Measurements from ENCODE around the gene RAVER1. TPM values are rescaled to one million over a fixed set of nuclear protein-coding genes. Genes with fewer than 3 reads are reported as not detected.
A peak's percentile ranks its signal among the peaks of the same experiment; 100 is the strongest.

The RAVER1 gene
- total and polyA plus RNA-seq, 9 of the 15 experiments (the other 6 are each of a cell fraction or from before 2014, with no cell fraction given), result 0.06 to 113 (median 7.0) TPM

DNA sequence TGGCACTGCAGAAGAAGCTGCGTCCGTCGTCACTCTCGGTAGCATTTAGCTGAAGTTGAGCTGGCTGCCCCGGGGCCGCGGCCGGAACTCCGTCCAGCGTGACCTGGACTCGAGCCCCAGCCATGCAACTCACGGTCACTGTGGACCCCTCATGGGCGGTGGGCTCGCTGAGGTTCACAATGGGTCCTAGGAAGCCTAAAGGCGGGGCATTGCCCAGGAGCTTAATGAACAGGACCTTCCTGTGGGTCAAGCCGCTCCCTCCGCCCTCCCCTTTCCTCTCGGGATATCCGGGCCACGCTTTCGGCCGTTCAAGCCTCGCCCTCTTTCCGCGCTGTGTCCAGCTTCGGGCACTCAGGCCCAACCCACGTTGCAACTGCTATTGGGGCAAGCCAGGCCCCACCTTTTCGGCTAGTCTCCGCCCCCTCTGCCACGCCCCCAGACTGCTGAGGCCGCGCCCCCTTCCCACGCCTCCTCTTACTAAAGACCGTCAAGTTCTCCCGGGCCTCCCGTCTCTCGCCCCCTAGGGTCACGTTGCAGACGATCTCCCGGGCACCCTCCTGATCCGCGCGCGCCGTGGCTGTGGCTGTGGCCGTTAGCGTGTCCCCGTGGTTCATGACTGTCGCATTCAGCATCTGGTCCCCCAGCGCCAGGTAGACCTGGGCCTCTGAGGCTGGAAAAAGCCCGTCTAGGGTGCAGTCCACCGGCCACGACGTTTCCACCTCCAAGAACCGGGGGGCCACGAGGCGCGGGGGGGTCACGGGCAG is 1.4 kb upstream of the RAVER1 start (continued):
- TF ChIP-seq, protein P1, sequence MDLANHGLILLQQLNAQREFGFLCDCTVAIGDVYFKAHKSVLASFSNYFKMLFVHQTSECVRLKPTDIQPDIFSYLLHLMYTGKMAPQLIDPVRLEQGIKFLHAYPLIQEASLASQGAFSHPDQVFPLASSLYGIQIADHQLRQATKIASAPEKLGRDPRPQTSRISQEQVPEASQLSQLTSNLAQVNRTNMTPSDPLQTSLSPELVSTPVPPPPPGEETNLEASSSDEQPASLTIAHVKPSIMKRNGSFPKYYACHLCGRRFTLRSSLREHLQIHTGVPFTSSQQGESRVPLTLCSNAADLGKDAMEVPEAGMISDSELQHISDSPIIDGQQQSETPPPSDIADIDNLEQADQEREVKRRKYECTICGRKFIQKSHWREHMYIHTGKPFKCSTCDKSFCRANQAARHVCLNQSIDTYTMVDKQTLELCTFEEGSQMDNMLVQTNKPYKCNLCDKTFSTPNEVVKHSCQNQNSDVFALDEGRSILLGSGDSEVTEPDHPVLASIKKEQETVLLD (IDR thresholded peaks at IDR 0.05), result 0 out of 2 replicates have a peak, but pooled peaks have one; percentile 29
- TF ChIP-seq, protein P2, sequence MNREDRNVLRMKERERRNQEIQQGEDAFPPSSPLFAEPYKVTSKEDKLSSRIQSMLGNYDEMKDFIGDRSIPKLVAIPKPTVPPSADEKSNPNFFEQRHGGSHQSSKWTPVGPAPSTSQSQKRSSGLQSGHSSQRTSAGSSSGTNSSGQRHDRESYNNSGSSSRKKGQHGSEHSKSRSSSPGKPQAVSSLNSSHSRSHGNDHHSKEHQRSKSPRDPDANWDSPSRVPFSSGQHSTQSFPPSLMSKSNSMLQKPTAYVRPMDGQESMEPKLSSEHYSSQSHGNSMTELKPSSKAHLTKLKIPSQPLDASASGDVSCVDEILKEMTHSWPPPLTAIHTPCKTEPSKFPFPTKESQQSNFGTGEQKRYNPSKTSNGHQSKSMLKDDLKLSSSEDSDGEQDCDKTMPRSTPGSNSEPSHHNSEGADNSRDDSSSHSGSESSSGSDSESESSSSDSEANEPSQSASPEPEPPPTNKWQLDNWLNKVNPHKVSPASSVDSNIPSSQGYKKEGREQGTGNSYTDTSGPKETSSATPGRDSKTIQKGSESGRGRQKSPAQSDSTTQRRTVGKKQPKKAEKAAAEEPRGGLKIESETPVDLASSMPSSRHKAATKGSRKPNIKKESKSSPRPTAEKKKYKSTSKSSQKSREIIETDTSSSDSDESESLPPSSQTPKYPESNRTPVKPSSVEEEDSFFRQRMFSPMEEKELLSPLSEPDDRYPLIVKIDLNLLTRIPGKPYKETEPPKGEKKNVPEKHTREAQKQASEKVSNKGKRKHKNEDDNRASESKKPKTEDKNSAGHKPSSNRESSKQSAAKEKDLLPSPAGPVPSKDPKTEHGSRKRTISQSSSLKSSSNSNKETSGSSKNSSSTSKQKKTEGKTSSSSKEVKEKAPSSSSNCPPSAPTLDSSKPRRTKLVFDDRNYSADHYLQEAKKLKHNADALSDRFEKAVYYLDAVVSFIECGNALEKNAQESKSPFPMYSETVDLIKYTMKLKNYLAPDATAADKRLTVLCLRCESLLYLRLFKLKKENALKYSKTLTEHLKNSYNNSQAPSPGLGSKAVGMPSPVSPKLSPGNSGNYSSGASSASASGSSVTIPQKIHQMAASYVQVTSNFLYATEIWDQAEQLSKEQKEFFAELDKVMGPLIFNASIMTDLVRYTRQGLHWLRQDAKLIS (CRISPR knock-in tag; IDR thresholded peaks at IDR 0.05), result no peak
- TF ChIP-seq, protein P3, sequence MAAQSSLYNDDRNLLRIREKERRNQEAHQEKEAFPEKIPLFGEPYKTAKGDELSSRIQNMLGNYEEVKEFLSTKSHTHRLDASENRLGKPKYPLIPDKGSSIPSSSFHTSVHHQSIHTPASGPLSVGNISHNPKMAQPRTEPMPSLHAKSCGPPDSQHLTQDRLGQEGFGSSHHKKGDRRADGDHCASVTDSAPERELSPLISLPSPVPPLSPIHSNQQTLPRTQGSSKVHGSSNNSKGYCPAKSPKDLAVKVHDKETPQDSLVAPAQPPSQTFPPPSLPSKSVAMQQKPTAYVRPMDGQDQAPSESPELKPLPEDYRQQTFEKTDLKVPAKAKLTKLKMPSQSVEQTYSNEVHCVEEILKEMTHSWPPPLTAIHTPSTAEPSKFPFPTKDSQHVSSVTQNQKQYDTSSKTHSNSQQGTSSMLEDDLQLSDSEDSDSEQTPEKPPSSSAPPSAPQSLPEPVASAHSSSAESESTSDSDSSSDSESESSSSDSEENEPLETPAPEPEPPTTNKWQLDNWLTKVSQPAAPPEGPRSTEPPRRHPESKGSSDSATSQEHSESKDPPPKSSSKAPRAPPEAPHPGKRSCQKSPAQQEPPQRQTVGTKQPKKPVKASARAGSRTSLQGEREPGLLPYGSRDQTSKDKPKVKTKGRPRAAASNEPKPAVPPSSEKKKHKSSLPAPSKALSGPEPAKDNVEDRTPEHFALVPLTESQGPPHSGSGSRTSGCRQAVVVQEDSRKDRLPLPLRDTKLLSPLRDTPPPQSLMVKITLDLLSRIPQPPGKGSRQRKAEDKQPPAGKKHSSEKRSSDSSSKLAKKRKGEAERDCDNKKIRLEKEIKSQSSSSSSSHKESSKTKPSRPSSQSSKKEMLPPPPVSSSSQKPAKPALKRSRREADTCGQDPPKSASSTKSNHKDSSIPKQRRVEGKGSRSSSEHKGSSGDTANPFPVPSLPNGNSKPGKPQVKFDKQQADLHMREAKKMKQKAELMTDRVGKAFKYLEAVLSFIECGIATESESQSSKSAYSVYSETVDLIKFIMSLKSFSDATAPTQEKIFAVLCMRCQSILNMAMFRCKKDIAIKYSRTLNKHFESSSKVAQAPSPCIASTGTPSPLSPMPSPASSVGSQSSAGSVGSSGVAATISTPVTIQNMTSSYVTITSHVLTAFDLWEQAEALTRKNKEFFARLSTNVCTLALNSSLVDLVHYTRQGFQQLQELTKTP (IDR thresholded peaks at IDR 0.05; ENCODE audit: low read depth in 1 of 2, partially characterized antibody in 2 of 2), result no peak
- no peak for TF ChIP-seq TAF1 (IDR thresholded peaks at IDR 0.05; ENCODE audit: control insufficient read depth, extremely low read depth, insufficient read depth, low read length, severe bottlenecking)
- TF ChIP-seq CREB1 (IDR thresholded peaks at IDR 0.05), result no peak
- peak; percentile 50; the same call in 1 of the 2 replicates for TF ChIP-seq CREB1 (CRISPR knock-in tag; IDR thresholded peaks at IDR 0.05)
- TF ChIP-seq JUND (IDR thresholded peaks at IDR 0.05; ENCODE audit: borderline replicate concordance, low read depth, low read length), result 0 out of 2 replicates have a peak, but pooled peaks have one; percentile 2
- peak; percentile 21; the same call in 1 of the 3 replicates for TF ChIP-seq JUND (tag; IDR thresholded peaks at IDR 0.05; ENCODE audit: borderline replicate concordance, low read depth, low read length)
- no peak for TF ChIP-seq ELF1 (tag; IDR thresholded peaks at IDR 0.05)
- TF ChIP-seq, protein P4, sequence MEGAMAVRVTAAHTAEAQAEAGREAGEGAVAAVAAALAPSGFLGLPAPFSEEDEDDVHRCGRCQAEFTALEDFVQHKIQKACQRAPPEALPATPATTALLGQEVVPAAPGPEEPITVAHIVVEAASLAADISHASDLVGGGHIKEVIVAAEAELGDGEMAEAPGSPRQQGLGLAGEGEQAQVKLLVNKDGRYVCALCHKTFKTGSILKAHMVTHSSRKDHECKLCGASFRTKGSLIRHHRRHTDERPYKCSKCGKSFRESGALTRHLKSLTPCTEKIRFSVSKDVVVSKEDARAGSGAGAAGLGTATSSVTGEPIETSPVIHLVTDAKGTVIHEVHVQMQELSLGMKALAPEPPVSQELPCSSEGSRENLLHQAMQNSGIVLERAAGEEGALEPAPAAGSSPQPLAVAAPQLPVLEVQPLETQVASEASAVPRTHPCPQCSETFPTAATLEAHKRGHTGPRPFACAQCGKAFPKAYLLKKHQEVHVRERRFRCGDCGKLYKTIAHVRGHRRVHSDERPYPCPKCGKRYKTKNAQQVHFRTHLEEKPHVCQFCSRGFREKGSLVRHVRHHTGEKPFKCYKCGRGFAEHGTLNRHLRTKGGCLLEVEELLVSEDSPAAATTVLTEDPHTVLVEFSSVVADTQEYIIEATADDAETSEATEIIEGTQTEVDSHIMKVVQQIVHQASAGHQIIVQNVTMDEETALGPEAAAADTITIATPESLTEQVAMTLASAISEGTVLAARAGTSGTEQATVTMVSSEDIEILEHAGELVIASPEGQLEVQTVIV (CRISPR knock-in tag; IDR thresholded peaks at IDR 0.05; ENCODE audit: borderline replicate concordance), result no peak

Measured in K562 (cell line).